Stimulated activated CD4-positive, alpha-beta T cell treated with anti-CD3 and anti-CD28 coated beads, TNF-alpha, amount 100 ng/mL, for 1 hour (primary cell): ENCODE data around the gene CNP.

Experiments
- DNase-seq, 3 donors: peaks; one replicate each; pipeline ENCODE4 v3.0.0-alpha.2; 2020; ENCODE audit warnings: low read depth in 3 of 3, low spot score in 1 of 3

Gene CNP

DNA sequence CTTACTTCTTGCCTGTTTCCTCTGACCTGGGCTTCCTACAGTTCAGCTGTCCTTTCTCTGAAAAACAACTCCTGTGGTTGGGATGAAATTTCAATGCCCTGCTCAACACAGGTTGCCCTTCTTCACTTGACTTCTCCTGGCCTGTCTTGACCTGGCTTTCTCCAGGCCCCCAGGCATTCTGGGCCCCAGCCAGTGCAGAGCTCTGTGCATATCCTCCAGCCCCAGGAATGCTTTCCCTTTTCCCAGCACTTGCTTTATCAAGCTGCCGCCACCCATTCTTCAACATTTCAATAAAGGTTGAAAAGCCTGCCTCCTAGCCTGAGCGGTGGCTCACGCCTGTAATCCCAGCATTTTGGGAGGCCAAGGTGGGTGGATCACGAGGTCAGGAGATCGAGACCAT is 25.4 kb upstream of the CNP start:
- DNase-seq = no peak

DNA sequence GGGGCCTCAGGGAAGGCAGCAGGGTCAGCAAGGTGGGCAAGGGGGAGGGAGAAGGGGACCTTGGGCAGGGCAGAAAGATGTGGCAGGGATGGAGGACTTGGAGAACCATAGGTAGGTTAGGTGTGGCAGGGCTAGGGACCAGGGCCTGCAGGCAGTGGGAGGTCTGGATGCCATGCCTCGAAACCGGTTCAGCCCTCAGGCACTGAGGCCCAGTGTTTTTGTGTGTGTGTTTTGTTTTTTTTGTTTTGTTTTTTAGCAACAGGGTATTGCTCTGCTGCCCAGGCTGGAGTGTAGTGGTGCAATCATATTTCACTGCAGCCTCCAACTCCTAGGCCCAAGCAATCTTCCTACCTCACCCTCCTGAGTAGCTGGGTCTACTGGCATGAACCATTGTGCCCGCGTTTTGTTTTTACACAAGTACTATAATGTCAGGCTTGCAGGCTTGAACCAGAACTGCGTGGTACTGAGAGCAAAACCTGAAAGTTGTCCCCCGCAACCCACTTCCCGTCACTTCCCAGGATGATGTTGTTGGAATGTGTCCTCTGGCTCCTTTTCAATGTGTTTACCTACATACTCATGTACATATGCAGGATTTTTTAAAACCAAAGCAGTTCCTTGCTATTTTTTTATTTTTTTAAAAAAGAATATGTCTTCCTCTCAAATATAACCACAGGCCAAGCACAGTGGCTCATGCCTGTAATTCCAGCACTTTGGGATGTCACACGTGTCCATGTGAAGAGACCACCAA is 23.8 kb upstream of the CNP start:
- no peak for DNase-seq

DNA sequence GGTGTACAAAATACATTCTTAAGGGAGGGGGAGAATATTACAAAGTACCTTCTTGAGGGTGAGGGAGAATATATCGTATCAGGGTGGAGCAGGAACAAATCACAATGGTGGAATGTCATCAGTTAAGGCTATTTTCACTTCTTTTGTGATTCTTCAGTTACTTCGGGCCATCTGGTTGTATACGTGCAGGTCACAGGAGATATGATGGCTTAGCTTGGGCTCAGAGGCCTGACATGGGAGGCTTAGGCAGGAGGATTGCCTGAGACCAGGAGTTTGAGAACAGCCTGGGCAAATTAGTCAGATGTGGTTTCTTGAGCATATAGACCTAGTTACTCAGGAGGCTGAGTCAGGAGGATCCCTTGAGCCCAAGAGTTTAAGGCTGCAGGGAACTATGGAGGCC is 23.1 kb upstream of the CNP start:
- no peak for DNase-seq

DNA sequence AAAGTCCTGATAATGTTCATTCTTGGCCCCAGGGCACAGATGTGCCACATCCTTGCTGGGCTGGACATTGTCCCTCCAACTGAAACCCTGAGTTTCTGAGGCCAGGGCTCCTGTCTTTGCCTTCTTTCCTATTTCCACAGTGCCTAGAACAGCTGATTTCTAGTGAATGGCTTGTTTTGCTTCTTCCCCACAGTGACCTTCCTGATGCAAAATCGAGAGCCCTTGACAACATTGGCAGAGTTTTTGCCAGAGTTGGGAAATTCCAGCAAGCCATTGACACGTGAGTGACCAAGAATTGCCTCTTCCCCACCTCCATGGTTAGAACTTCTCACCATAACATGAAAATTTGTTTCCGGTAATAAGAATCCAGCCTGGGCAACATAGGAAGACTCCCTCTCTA is 21.7 kb upstream of the CNP start:
- DNase-seq = no peak

DNA sequence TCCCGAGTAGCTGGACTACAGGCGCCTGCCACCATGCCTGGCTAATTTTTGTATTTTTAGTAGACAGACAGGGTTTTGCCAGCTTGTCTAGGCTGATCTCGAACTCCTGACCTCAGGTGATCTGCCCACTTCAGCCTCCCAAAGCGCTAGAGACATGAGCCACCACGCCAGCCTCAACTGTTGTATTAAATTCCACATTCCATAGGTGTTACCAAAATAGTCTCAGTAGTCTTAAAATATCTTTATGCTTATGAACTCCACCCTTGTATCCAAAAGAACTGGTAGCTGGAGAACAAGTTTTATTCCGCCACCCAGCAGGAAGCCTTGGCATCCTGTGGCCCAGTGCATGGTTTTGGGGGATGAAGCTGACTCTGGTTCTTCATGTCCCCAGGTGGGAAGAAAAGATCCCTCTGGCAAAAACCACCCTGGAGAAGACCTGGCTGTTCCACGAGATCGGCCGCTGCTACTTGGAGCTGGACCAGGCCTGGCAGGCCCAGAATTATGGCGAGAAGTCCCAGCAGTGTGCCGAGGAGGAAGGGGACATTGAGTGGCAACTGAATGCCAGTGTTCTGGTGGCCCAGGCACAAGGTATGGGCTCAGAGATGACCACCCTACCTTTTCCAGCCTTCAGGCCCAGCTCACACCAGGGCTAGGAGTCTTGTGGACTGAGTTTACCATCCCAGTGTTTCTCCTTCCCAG is 17.7 kb upstream of the CNP start:
- DNase-seq = no peak

DNA sequence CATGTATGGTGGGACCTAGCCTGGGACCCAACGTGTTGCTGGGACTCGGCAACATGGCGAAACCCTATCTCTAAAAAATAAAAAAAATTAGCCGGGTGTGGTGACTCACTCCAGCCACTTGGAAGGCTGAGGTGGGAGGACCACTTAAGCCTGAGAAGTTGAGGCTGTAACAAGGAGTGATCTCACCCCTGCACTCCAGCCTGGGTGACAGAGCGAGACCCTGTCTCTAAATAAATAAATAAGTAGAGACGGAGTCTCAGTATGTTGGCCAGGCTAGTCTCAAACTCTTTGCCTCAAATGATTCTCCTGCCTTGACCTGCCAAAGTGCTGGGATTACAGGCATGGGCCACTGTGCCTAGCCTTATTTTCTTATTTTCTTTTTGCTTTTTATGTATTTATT is 10.1 kb upstream of the CNP start:
- no peak for DNase-seq

DNA sequence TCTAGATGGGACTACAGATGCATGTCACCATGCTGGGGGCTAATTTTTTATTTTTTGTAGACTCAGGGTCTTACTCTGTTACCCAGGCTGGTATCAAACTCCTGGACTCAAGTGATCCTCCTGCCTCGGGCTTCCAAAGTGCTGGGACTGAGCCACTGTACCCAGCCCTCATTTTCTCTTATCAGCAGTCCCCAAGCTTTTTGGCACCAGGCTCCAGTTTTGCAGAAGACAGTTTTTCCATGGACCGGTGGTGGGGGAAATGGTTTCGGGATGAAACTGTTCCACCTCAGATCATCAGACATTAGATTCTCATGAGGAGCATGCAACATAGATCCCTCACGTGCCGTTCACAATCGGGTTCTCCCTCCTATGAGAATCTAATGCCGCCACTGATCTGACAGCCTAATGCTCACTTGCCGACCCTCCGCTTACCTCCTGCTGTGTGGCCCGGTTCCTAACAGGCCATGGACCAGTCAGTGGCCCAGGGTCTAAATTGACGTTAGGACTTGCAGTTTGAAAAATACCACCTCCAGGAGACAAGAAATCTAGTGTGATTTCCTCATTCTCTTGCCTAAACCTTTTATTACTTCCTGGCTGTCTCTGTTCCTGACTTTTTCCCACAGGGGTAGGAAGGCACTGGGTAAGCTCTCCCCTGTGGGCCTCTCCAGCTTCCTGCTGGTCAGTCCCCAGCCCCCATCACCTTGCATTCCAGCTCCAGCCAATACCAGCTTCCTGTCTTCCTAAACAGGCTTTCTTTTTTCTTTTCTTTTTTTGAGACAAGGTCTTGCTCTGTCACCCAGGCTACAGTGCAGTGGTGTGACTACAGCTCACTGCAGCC is 9.3 kb upstream of the CNP start:
- DNase-seq = no peak

DNA sequence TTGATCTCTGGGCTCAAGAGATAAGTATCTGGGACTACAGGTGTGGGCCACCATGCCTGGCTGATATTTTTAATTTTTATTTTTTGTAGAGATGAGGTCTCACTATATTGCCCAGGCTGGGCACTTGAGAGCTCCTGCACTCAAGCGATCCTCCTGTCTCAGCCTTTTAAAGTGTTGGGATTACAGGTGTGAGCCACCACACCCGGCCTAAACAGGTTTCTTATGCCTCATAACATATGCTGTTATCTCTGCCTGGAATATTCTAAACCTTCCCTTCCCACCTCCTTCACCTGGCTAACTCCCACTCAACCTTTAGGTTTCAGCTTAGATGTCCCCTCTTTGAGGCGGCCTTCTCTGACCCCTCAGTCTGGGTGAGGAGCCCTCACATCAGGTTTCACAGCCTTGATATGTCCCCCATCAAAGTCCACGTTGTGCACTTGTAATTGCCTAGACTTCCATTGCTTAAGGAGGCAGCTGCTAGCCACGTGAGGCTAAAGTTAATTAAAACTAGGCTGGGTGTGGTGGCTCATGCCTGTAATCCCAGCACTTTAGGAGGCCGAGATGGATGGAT is 8.6 kb upstream of the CNP start:
- no peak for DNase-seq

DNA sequence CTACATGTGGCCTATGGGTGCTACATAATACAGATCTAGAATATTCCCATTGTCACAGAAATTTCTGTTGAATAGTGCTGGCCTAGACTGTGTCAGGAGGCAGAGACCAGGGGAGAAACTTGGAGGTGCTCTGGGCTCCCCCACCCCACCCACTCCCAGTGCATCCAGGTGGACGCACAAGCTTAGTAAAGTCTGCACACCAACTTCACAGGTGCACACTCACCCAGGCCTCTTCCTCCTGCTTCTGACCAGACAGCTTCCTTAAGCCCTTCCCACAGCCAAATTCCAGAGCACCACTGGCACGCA is 7.6 kb upstream of the CNP start:
- no peak for DNase-seq

DNA sequence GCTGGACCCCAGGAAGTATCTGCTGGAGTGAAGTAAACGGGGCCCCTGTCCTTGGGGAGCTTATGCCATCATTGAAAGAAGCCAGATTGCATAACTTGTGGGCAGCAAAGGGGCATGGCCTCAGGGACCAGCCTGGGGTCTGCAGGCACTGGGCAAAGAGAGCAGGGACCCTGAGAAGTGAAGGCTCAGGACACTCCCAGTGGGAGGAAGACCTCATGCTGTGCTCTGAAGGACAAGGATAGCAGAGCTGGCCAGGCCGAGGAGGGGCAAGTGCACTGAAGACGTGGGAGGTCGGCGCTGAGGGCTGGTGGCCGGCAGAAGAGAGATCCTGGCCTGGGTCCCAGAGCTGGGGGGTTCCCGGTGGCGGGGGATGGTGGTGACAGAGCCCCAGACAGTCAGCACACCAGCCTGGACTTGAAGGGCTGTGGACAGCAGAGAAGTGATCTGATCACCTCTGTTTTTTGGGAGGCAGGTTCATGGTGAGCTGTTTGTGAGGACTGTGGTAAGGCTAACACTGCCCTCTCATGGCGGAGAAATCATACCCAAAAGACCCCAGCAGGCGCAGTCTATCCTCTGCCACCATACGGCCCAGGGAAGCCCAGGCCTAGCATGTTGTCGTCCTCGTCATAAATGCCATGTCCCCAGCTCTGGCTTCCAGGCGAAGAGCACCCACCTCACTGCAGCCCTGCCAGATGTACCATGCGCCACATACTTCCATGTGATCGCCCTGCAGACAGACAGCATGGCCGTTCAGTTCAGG is 7.1 kb upstream of the CNP start:
- DNase-seq = no peak

DNA sequence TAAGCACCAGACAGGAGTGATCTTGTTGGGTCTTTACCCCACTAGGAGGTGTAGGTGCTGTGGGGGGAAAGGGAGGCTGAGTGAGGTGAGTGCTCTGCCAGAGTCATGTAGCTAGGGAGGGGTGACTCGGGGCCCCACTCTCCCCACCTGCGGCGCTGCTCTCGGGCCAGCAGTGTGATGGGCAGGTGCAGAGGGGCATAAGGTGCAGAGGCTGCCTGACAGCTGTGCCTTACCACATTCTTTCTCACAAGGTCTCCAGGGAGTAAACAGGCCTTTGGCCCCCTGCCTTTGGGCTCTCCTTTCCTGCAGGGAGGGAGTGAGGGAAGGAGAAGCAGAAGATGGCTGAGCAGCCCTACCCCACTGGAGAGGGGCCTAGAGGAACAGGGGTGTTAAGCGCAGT is 4.5 kb upstream of the CNP start:
- DNase-seq = no peak

DNA sequence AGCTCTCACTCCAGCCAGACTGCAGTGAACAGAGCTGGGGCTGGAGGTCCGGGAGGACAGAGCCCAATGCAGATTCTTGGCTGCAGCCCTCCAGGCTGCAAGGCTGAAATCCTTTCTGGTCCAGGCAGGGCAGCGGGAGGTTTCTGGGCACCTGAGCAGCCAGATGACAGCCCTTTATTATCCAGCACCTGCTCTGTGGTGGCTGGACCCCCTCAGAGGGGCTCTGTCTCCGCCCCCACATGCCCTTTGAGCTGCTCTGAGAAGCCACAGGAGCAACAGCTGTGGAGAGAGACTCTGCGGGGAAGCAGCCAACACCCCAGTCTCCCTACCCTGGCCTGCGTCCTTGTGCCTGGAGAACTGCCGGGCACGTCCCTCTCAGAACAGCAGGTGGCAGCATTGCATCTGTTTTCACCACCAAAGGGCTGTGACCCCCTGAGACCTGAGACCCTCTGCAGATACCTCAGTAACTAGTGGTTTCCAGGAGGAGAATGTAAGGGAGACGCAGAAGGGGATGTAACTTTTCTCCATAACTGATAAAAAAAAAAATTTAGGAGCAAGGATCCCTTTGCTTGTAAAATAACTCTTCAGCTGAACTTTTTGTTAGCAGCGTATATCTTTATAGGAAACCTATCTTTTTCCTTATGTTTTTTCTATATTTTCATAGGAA is 3.7 kb upstream of the CNP start:
- DNase-seq = peak; percentile 19 to 57 (median 39)

DNA sequence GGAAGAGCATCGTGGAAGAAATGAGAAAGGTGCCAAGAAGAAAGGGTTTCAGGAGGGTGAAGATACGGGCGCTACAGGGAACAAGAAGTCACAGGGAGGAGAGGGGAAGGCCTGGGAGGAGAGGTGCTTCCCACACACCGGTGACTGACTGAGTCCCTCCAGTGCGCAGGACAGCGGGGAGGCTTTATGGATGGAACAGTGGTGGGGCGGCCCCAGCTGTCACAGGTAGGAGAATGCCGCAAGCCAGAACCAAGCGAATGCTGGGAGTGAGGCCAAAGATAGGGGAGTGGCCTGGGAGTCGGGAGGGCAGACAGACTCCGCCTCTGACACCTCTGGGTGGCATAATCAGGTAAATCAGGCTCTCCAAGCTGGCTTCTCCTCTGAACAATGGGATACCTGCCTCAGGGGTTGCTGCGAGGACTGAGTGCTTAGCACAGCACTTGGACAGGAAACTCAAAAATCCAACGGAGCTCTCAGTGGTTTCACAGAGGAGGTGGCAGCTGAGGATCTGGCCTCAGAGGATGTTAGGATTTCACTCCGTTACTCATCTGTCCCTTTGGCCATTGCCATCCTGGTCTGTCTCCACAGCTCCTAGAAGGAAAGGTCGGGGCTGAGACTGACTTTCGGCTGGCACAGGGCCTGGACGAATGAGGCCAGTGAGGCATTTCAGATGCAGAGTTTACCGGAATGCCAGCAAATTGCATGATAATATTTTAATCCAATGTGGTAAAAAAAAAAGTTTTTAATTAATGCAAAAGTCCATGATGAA is 717 bp upstream of the CNP start:
- DNase-seq = peak in 2 of 3 donors; percentile 15 to 32

DNA sequence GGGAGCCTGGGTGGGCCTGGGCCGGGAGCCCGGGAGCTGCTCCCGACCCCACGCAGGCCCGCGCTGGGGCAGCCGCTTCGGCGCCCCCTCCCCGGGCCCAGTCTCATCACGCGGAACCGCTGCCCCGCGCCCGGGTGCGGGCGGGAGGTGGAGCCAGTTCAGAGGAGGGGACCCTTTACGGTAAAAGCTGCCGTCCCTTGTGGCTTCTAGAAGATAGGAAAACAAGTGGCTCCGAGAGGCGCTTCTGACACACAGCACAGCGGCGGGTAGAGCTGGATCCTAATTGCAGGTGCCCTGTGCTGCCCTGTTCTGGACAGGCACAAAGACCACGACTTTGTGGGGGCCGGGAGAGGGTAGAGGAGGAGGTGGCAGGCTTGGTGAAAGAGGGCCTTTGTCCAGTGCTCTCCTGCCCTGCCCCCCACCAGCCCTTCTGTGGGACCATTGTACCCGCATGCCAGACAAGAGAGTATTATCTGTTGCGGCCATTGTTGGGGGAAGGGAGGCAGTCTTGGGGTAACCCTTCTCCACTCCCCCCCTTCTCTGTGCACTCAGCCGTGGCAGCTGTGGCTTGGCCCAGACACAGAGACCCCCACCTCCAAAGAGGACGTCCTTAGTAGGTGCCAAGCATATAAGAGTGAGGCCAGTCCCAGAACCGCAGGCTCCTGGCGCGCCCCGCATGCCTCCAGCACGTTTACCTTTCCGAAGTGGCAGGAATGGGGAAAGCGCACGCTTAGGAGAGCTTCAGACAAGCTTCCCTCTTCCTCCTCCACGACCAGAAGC is 736 bp downstream of the CNP start:
- DNase-seq = no peak

DNA sequence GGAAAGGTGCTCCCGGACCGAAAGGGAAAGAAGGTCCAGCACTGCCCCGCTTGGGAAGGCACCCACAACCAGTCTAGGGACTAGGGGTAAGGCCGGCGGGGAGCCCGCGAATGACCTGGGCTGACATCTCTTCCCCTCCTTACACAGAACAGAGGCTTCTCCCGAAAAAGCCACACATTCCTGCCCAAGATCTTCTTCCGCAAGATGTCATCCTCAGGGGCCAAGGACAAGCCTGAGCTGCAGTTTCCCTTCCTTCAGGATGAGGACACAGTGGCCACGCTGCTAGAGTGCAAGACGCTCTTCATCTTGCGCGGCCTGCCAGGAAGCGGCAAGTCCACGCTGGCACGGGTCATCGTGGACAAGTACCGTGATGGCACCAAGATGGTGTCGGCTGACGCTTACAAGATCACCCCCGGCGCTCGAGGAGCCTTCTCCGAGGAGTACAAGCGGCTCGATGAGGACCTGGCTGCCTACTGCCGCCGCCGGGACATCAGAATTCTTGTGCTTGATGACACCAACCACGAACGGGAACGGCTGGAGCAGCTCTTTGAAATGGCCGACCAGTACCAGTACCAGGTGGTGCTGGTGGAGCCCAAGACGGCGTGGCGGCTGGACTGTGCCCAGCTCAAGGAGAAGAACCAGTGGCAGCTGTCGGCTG is 1.5 kb downstream of the CNP start:
- no peak for DNase-seq

DNA sequence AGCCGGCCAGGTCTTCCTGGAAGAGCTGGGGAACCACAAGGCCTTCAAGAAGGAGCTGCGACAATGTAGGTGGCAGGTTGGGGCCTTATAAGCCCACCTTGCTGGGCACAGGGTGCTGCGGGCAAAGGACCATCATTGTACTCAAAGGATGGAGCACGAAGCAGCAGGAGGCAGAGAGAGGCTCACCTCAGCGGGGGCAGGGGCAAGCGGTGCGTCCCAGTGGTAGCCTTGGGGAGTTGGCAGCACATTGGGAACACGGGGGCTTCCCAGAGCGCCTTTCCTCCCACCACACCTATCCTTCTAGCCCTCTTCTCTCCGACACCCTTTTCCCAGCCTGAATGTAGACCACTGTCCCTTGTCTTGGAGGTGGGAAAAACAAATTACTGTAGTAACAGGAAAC is 2.1 kb downstream of the CNP start:
- no peak for DNase-seq

DNA sequence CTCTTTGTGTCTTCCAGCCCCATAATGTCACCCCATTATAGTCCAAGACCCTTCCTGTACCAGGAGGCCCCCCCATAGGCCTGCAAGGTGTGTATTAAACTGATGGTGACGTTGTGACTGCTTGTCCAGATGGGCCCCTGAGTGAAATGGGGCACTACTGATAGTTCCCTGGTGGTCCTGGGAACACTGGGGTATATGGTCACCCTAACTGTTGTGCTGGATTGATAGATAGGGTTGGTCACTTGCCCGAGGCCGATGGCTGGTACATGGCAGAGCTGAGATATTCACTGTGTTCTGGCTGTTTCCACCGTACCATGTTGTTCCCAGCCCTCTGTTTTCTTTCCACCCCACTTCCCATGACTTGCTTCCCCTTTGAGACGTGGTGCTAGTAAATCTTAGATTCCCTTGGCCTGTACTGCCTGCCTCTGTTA is 4.3 kb downstream of the CNP start:
- DNase-seq = no peak

DNA sequence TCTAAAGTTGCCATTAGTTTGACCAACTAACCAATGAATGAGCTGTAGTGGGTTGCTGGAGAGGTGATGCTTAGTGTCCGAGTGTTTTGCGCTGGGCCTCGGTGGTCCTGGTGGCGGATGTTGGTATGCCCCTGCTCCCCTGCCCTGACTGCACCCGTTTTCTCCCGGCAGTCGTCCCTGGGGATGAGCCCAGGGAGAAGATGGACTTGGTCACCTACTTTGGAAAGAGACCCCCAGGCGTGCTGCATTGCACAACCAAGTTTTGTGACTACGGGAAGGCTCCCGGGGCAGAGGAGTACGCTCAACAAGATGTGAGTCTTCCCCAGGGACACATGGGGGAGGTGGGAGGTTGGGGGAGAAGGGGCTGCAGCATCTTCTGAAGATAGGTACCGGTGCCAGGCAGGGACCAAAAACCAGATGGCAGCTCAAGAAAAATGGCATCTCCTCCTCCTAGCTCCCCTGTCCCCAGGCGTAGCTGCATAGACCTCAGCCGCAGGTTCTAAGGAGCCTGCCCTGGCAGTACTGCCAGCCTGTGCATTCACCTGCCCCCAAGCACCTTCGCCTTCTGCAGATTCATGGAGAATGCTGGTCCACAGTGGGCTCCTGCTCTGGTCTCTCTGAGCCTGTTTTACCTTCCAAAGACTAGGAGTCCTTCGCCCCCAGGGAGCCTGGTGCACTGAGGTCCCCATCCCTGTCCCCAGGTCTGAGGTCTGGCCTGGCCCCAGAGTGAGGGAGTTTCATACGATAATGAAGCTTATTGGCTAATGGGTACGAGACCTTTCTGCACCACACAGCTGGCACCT is 5.3 kb downstream of the CNP start:
- DNase-seq = no peak
